ENCODE measurements around the gene SLC13A2.

The SLC13A2 gene

DNA sequence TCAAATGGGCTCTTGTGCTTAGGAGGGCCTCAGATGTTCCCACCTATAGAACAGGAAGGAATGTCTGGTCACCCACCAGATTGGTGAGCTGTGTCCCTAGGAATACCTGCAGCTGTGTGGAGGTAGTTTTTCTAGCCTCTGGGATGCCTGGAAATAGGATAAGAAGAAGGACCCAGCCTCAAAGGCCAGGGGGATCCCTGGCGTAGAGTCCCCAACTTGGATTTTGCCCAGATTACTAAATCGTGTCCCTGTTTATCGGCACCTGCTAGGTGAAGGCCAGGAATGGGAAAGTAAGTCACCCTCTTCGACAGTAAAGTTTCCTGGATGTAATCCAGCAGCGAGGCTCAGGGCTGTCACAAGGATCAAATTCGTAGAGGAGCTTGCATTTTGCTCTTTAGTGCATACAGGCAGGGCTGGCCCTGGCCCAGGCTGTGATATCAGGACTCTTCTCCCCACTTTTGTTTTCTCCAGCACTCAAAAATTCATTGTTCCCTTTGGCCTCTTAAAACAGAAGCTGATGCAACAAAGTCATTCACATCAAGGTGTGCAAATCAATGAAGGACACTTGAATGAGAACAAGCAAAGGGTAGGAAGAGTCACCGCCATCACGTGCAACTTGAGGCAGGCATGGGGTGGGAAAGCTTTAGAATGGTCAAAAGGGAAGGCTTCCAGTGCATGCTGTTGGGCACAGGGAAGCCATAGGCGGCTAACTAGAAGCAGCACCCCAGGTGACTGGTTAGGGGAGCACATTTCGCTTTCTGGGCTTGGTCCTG is 7.5 kb downstream of the SLC13A2 start:
- TF ChIP-seq RAD21 (IDR thresholded peaks at IDR 0.05; ENCODE audit: low read depth), result no peak
- TF ChIP-seq, protein P1, sequence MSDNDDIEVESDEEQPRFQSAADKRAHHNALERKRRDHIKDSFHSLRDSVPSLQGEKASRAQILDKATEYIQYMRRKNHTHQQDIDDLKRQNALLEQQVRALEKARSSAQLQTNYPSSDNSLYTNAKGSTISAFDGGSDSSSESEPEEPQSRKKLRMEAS (IDR thresholded peaks at IDR 0.05), result no peak
- TF ChIP-seq EP300 (IDR thresholded peaks at IDR 0.05; ENCODE audit: borderline replicate concordance), result no peak
- TF ChIP-seq YY1 (IDR thresholded peaks at IDR 0.05; ENCODE audit: low read depth), result no peak
- TF ChIP-seq TAF1 (IDR thresholded peaks at IDR 0.05; ENCODE audit: low read depth), result no peak
- no peak for TF ChIP-seq FOXM1 (IDR thresholded peaks at IDR 0.05; ENCODE audit: borderline replicate concordance, low read depth)
- TF ChIP-seq ZBTB7A (IDR thresholded peaks at IDR 0.05; ENCODE audit: low read depth), result no peak
- TF ChIP-seq, protein P2, sequence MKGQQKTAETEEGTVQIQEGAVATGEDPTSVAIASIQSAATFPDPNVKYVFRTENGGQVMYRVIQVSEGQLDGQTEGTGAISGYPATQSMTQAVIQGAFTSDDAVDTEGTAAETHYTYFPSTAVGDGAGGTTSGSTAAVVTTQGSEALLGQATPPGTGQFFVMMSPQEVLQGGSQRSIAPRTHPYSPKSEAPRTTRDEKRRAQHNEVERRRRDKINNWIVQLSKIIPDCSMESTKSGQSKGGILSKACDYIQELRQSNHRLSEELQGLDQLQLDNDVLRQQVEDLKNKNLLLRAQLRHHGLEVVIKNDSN (IDR thresholded peaks at IDR 0.05), result no peak
- TF ChIP-seq, protein P3, sequence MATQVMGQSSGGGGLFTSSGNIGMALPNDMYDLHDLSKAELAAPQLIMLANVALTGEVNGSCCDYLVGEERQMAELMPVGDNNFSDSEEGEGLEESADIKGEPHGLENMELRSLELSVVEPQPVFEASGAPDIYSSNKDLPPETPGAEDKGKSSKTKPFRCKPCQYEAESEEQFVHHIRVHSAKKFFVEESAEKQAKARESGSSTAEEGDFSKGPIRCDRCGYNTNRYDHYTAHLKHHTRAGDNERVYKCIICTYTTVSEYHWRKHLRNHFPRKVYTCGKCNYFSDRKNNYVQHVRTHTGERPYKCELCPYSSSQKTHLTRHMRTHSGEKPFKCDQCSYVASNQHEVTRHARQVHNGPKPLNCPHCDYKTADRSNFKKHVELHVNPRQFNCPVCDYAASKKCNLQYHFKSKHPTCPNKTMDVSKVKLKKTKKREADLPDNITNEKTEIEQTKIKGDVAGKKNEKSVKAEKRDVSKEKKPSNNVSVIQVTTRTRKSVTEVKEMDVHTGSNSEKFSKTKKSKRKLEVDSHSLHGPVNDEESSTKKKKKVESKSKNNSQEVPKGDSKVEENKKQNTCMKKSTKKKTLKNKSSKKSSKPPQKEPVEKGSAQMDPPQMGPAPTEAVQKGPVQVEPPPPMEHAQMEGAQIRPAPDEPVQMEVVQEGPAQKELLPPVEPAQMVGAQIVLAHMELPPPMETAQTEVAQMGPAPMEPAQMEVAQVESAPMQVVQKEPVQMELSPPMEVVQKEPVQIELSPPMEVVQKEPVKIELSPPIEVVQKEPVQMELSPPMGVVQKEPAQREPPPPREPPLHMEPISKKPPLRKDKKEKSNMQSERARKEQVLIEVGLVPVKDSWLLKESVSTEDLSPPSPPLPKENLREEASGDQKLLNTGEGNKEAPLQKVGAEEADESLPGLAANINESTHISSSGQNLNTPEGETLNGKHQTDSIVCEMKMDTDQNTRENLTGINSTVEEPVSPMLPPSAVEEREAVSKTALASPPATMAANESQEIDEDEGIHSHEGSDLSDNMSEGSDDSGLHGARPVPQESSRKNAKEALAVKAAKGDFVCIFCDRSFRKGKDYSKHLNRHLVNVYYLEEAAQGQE (IDR thresholded peaks at IDR 0.05; ENCODE audit: low read depth), result no peak
- no peak for TF ChIP-seq EGR1 (IDR thresholded peaks at IDR 0.05)
- TF ChIP-seq CEBPB (IDR thresholded peaks at IDR 0.05), result no peak
- TF ChIP-seq CREB1 (IDR thresholded peaks at IDR 0.05; ENCODE audit: low read depth), result no peak
- TF ChIP-seq TEAD4 (IDR thresholded peaks at IDR 0.05), result no peak

DNA sequence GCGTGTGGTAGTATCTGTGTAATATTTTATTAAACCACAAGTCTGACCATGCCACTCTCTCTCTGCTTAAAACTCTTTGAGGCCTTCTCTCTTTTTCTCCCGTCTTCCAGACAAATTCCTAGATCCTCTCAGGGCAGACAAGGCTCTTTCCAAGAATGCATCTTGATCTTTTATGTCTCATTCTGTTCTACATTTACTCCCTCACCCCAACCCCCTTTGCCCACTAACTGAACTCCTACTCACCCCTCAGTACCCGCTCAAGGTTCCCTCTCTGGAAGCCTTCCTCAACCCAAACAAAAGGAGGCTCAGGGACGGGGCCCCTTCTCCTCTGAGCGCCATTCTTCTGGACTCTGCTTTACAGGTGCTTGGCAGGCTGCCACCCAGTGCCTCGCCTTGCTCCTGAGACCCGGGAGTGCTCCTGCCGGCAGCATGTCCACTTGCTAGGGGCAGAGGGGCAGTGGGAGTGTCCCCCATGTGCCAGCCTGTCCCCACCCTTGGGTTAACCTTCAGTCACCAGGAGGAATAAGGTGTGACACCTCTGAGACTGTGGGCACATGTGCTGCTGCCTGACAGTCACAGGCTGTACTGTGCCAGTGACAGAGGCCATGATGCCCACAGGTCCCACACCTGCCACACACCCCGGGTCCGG is 9.2 kb downstream of the SLC13A2 start:
- TF ChIP-seq, protein P3 (IDR thresholded peaks at IDR 0.05; ENCODE audit: low read depth), result no peak
- no peak for TF ChIP-seq TEAD4 (IDR thresholded peaks at IDR 0.05)
- no peak for TF ChIP-seq EGR1 (IDR thresholded peaks at IDR 0.05)

DNA sequence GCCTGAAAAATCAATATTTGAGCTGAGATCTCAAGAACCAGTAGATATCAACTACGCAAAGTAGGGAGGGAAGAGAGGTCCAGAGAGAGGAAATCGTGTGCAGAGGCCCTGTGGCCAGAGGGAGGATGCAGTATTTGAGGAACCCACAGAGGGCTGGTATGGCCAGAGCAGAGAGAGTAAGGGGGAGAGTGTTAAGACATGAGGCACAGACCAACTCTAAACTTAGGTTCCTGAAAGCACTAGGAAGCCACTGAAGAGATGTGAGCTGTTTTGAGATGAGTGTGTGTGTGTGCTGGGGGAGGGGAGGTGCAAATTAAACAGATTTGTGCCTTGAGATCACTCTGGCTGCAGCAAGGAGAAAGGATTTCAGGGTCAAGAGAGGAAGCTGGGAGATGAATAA is 10.9 kb downstream of the SLC13A2 start:
- TF ChIP-seq, protein P1 (IDR thresholded peaks at IDR 0.05), result no peak
- TF ChIP-seq EP300 (IDR thresholded peaks at IDR 0.05; ENCODE audit: borderline replicate concordance), result no peak
- TF ChIP-seq ZBTB7A (IDR thresholded peaks at IDR 0.05; ENCODE audit: low read depth), result no peak
- TF ChIP-seq CREB1 (IDR thresholded peaks at IDR 0.05; ENCODE audit: low read depth), result no peak
- no peak for TF ChIP-seq NFIC (IDR thresholded peaks at IDR 0.05)
- TF ChIP-seq CEBPB (IDR thresholded peaks at IDR 0.05), result no peak
- no peak for TF ChIP-seq TEAD4 (IDR thresholded peaks at IDR 0.05)

DNA sequence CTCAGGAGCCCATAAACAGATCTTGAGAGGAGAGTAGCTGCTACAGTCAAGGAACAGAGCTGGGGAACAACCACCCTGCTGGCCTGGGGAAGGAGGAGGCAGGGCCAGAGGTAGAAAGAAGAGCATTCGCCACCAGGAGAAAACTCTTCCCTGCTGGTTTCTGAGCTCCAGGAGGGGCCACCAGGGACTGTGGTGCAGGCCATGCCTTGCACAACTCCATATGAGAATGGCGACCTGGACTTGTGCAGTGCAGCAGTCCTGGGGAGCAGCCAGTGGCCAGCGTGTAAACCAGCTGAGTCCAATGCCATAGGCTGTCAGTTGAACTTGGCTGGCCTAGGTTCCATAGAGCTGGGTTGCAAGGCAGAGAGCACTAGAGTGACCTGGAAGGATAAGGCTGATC is 11.6 kb downstream of the SLC13A2 start:
- no peak for TF ChIP-seq TAF1 (IDR thresholded peaks at IDR 0.05; ENCODE audit: low read depth)
- TF ChIP-seq RAD21 (IDR thresholded peaks at IDR 0.05; ENCODE audit: low read depth), result no peak
- TF ChIP-seq, protein P3 (IDR thresholded peaks at IDR 0.05; ENCODE audit: low read depth), result no peak
- TF ChIP-seq TCF12 (IDR thresholded peaks at IDR 0.05; ENCODE audit: low read depth), result no peak
- TF ChIP-seq, protein P1 (IDR thresholded peaks at IDR 0.05), result no peak
- no peak for TF ChIP-seq EP300 (IDR thresholded peaks at IDR 0.05; ENCODE audit: borderline replicate concordance)
- TF ChIP-seq CEBPB (IDR thresholded peaks at IDR 0.05), result no peak
- no peak for TF ChIP-seq NFIC (IDR thresholded peaks at IDR 0.05)
- no peak for TF ChIP-seq ZBTB7A (IDR thresholded peaks at IDR 0.05; ENCODE audit: low read depth)
- no peak for TF ChIP-seq TEAD4 (IDR thresholded peaks at IDR 0.05)
- TF ChIP-seq FOXM1 (IDR thresholded peaks at IDR 0.05; ENCODE audit: borderline replicate concordance, low read depth), result no peak
